ENCODE measurements around the gene SPOCK1. TPM values are rescaled to one million over a fixed set of nuclear protein-coding genes. Genes with fewer than 3 reads are reported as not detected.

Gene SPOCK1
- total and polyA plus RNA-seq, 3 donors from 2014 or later = 63.8 to 111 (median 101) TPM

DNA sequence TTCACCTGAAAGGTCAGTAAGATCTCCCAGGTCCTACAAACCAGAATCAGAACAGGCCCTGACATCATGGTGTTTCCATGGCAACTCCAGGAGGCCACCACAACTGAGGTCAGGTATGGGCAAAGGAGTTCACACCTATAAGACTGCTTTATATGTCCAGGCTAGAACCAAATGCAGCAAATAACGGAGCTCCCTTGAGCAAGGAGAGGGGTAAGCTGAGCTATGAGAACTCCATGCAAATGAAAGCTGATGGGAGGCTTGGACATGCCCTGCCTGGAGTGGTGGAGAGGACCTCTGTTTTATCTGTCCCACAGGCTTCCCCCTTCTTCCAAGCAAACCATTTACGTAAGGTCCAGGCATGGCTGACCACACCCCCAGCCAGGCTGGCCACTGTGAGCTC is 207.7 kb downstream of the SPOCK1 start:
- DNase-seq = no peak
- no peaks in the 10 kb centered on the region for H3K9me3 ChIP-seq
- no peaks in the 10 kb centered on the region for H3K27me3 ChIP-seq
- H3K4me3 ChIP-seq = no peak overlapping the region
- H3K27ac ChIP-seq = no peak overlapping the region
- intact Hi-C loops (cut with DNase I; ENCODE audit: low total_unique reads) = no loop called here
- TF ChIP-seq CTCF (IDR thresholded peaks at IDR 0.05) = no peak
- TF ChIP-seq POLR2A (IDR thresholded peaks at IDR 0.05) = no peak
- H3K4me1 ChIP-seq = no peaks in the 10 kb centered on the region
- WGBS, 2 donors = 42 to 50% methylated on average over 2 of the region's 2 CpGs
- H3K36me3 ChIP-seq (ENCODE audit: low read depth, missing control alignments) = no peaks in the 10 kb centered on the region

DNA sequence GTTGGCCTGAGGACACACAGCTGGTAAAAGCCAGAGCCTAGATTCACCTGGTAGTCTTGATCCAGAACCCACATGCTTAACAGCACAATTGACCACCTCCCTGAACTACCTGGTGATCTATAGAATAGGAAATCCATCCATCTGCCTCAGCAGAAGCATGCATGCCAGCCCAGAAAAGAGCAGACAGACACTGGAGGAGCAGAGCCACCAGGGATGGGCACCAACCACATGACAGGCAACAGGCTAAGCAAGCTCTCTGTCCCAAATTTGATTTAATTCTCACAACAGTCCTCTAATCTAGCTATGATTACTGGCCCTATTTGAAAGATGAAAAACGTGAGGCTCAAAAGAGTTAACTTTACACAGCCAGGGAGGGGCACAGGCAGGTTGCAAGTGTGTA is 208.1 kb downstream of the SPOCK1 start:
- no peaks in the 10 kb centered on the region for H3K4me1 ChIP-seq
- DNase-seq = no peak
- no peaks in the 10 kb centered on the region for H3K27me3 ChIP-seq
- H3K27ac ChIP-seq = no peak overlapping the region
- WGBS, 2 donors = 87 to 89% methylated on average over 1 of the region's 1 CpG
- H3K9me3 ChIP-seq = no peaks in the 10 kb centered on the region
- H3K36me3 ChIP-seq (ENCODE audit: low read depth, missing control alignments) = no peaks in the 10 kb centered on the region
- TF ChIP-seq CTCF (IDR thresholded peaks at IDR 0.05) (no peak), POLR2A (IDR thresholded peaks at IDR 0.05) (no peak)
- intact Hi-C loops (cut with DNase I; ENCODE audit: low total_unique reads) = no loop called here
- H3K4me3 ChIP-seq = no peak overlapping the region

DNA sequence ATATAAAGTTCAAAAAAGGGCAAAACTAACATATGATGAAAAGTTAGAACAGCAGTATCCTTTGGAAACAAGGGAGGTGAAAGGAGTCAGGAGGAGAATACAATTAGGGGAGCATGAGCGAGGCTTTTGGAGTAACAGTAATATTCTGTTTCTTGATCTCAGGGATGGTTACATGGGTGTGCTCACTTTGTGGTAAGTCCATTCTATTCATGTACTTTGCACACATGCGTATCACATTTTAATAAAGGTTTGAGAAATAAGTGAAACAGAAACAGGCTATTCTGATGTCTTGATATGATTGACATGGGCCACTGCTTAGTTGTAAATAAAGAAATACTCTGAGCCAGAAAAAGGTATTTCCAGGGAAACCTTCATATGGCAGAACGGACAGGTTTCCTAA is 208.8 kb downstream of the SPOCK1 start:
- no peak overlapping the region for H3K4me3 ChIP-seq
- WGBS, 2 donors = 91 to 94% methylated on average over 3 of the region's 3 CpGs
- TF ChIP-seq CTCF (IDR thresholded peaks at IDR 0.05) = no peak
- no peak for TF ChIP-seq POLR2A (IDR thresholded peaks at IDR 0.05)
- H3K9me3 ChIP-seq = no peaks in the 10 kb centered on the region
- H3K36me3 ChIP-seq (ENCODE audit: low read depth, missing control alignments) = no peaks in the 10 kb centered on the region
- intact Hi-C loops (cut with DNase I; ENCODE audit: low total_unique reads) = no loop called here
- no peaks in the 10 kb centered on the region for H3K4me1 ChIP-seq
- no peak overlapping the region for H3K27ac ChIP-seq
- no peaks in the 10 kb centered on the region for H3K27me3 ChIP-seq
- DNase-seq = no peak

DNA sequence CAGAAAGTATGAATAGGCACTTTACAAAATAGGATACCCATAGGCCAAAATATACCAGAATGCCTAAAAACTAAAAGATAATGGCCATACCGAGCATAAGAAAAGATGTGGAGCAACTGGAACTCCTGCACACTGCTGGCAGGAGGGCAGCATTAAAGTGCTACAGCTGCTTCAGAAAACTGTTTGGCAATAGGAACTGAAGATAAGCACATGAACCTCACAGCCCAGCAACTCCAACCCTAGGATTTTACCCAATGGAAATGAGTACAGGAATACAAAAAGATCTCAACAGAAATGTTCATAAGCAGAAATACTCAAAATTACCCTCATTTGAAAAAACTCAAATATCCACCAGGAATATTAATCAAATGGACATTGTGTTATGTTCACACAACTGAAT is 209.3 kb downstream of the SPOCK1 start:
- no peaks in the 10 kb centered on the region for H3K9me3 ChIP-seq
- DNase-seq = no peak
- 74 to 86% methylated on average over 1 of the region's 1 CpG for WGBS, 2 donors
- intact Hi-C loops (cut with DNase I; ENCODE audit: low total_unique reads) = no loop called here
- no peaks in the 10 kb centered on the region for H3K36me3 ChIP-seq (ENCODE audit: low read depth, missing control alignments)
- H3K27ac ChIP-seq = no peak overlapping the region
- H3K4me1 ChIP-seq = no peaks in the 10 kb centered on the region
- no peaks in the 10 kb centered on the region for H3K27me3 ChIP-seq
- H3K4me3 ChIP-seq = no peak overlapping the region
- TF ChIP-seq POLR2A (IDR thresholded peaks at IDR 0.05) = no peak
- TF ChIP-seq CTCF (IDR thresholded peaks at IDR 0.05) = no peak

DNA sequence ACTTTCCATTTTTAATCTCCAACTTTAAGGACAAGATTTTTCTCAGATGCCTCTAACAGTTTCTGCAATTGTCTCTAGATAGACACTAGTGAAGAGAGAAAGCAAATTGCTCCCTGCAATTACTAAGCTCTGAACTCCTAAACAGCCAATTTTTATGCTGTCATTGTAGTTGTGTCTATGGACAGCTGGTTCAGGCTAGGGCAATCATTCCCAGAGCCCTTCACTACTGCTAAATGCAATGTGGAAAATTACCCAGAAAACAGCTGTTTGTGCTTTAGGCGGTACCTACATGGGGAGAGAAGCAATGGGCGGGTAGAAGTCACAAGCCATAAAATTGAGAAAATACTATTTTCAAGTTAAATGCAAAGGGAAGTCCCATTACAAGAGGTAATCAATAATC is 211.6 kb downstream of the SPOCK1 start:
- H3K9me3 ChIP-seq = no peaks in the 10 kb centered on the region
- TF ChIP-seq CTCF (IDR thresholded peaks at IDR 0.05) = no peak
- TF ChIP-seq POLR2A (IDR thresholded peaks at IDR 0.05) = no peak
- 89 to 100% methylated on average over 2 of the region's 2 CpGs for WGBS, 2 donors
- no peaks in the 10 kb centered on the region for H3K36me3 ChIP-seq (ENCODE audit: low read depth, missing control alignments)
- DNase-seq = no peak
- H3K27ac ChIP-seq = no peak overlapping the region
- H3K4me3 ChIP-seq = no peak overlapping the region
- no peaks in the 10 kb centered on the region for H3K27me3 ChIP-seq
- no peaks in the 10 kb centered on the region for H3K4me1 ChIP-seq
- intact Hi-C loops (cut with DNase I; ENCODE audit: low total_unique reads) = no loop called here
